ENCODE measurements around the gene CYP4X1. TPM values are rescaled to one million over a fixed set of nuclear protein-coding genes. Genes with fewer than 3 reads are reported as not detected.
"Not testable (repeated sequence)": the region's sequence is repeated elsewhere in the genome, so short reads cannot be mapped to it uniquely, and the experiment has no call there.

CYP4X1 gene, protein sequence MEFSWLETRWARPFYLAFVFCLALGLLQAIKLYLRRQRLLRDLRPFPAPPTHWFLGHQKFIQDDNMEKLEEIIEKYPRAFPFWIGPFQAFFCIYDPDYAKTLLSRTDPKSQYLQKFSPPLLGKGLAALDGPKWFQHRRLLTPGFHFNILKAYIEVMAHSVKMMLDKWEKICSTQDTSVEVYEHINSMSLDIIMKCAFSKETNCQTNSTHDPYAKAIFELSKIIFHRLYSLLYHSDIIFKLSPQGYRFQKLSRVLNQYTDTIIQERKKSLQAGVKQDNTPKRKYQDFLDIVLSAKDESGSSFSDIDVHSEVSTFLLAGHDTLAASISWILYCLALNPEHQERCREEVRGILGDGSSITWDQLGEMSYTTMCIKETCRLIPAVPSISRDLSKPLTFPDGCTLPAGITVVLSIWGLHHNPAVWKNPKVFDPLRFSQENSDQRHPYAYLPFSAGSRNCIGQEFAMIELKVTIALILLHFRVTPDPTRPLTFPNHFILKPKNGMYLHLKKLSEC
- total RNA-seq: not detected

DNA sequence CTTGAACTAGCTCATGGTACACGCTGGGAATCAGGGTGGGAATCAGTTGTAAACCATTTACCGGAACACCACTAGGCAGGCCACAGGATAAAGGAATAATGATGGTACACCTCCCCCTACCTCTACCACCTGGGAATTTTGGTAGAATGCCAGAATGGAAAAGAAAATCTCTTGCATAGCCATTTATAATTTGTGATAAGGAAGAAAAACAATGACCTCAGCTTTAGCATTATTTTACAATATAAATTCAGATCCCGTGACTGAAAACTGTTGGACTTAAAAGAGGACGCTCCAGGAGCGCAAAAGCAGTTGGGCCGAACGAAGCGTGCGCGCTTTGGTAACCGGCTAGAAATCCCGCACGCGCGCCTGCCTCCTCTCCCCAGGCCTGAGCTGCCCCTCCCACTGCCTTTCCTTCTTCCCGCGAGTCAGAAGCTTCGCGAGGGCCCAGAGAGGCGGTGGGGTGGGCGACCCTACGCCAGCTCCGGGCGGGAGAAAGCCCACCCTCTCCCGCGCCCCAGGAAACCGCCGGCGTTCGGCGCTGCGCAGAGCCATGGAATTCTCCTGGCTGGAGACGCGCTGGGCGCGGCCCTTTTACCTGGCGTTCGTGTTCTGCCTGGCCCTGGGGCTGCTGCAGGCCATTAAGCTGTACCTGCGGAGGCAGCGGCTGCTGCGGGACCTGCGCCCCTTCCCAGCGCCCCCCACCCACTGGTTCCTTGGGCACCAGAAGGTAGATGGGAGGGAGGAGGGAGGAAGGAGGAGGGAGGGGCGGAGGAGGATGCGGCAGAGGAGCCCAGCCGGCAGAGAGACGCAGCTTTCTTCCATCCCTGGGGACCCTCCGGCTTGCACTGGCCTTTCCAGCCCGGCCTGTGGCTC is at the start of gene CYP4X1:
CYP4X1 (plus strand) TSS at position 402 of the 873 bp plus-strand sequence; CDS start at position 551, 149 bp downstream.
- Mint-ChIP-seq H3K27me3 (peaks cover 29% of the 10 kb centered on the region), H3K9me3 (ENCODE audit: low read depth) (no peaks in the 10 kb centered on the region), H3K4me3 (no peak within 1 kb of the TSS), H3K36me3 (ENCODE audit: low read depth) (no peaks in the 10 kb centered on the region), H3K4me1 (no peaks in the 10 kb centered on the region), H3K27ac (no peak within 1 kb of the TSS)
- POLR2A ChIA-PET: no interaction called here
- DNase-seq (no peak), ATAC-seq (no peak)
- CTCF ChIA-PET: no interaction called here
- intact Hi-C loops (cut with DNase I, micrococcal nuclease): no loop called here

DNA sequence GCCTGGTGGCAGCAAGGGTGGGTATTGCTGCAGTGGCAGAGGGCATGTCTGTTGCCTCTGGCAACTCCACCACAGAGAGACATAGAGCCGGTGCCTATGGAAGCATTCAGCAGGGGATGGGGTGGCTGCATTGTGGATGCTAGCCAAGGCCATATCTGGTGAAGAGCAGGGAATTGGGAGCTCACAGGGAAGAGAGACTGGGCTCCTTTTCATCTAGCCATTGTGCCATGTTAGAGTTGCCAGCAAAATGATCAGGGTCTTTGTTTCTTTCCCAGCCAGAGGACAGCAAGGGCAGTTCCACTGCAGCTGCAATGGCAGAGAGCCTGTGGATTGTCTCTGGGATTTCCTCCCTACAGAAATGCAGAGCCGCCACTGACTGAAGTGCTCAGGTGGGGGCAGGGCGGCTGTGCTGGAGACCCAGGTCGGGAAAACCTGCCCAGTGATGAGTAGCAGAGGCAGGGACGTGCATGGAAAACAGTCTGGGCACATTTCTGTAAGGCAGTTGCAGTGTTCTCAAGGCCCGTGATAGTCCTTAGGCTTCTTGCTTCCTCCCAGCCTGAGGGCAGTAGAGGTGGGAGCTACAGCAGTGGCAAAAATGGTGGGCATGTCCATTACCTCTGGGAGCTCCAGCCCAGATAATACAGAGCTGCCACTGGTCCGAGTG is 40.2 kb upstream of the CYP4X1 start:
- ATAC-seq (no peak), DNase-seq (no peak)
- ChIA-PET POLR2A (no interaction called here), CTCF (no interaction called here)
- H3K4me1 Mint-ChIP-seq: no peaks in the 10 kb centered on the region
- no peak overlapping the region for H3K4me3 Mint-ChIP-seq
- no peaks in the 10 kb centered on the region for H3K36me3 Mint-ChIP-seq (ENCODE audit: low read depth)
- H3K27ac Mint-ChIP-seq: no peak overlapping the region
- intact Hi-C loops (cut with DNase I, micrococcal nuclease): no loop called here
- peaks cover 6% of the 10 kb centered on the region for H3K9me3 Mint-ChIP-seq (ENCODE audit: low read depth)
- H3K27me3 Mint-ChIP-seq: peaks cover 23% of the 10 kb centered on the region

DNA sequence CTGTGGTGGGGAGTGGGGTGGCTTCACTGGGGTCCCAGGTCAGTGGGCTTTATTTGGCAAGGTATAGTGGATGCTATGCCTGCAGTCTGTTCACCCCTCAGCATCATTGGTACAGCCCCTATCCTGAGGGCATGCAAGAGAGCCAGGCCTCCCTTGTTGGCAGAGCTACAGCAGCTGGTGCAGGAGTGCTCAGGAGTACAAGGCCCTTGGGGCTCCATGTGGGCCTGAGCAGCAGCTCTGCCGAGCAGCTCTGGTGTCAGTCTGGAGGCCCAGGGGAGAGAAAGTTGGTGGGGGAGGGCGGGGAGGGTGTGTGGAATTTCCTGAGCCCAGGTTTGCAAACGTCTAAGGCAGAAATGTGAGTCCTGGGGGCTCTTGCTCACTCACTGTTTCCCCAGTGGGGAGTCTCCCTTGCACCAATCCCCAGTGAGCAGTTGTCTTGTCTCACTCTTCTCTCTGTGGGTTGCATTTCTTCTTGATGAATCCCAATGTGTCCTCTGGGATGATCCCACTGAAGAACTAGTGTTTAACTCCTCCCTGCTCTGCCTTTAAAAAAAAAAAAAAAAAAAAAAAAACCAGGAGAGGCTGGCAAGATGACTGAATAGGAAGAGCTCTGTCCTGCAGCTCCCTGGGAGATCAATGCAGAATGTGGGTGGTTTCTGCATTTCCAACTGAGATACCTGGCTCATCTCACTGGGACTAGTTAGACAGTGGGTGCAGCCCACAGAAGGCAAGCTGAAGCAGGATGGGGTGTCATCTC is 39.5 kb upstream of the CYP4X1 start:
- H3K4me1 Mint-ChIP-seq: no peaks in the 10 kb centered on the region
- no peaks in the 10 kb centered on the region for H3K36me3 Mint-ChIP-seq (ENCODE audit: low read depth)
- DNase-seq: no peak
- no peak overlapping the region for H3K4me3 Mint-ChIP-seq
- intact Hi-C loops (cut with DNase I, micrococcal nuclease): no loop called here
- H3K9me3 Mint-ChIP-seq (ENCODE audit: low read depth): peaks cover 6% of the 10 kb centered on the region
- no peak for ATAC-seq
- peaks cover 18% of the 10 kb centered on the region for H3K27me3 Mint-ChIP-seq
- ChIA-PET POLR2A (no interaction called here), CTCF (no interaction called here)
- no peak overlapping the region for H3K27ac Mint-ChIP-seq

DNA sequence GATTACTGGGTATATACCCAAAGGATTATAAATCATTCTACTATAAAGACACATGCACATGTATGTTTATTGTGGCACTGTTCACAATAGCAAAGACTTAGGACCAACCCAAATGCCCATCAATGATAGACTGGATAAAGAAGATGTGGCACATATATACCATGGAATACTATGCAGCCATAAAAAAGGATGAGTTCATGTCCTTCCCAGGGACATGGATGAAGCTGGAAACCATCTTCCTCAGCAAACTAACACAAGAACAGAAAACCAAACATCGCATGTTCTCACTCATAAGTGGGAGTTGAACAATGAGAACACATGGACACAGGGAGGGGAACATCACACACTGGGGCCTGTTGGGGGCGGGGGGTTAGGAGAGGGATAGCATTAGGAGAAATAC is 32.9 kb upstream of the CYP4X1 start:
- H3K27me3 Mint-ChIP-seq; H3K4me3 Mint-ChIP-seq; DNase-seq; ATAC-seq; H3K4me1 Mint-ChIP-seq; H3K36me3 Mint-ChIP-seq (ENCODE audit: low read depth); H3K9me3 Mint-ChIP-seq (ENCODE audit: low read depth); intact Hi-C loops (cut with DNase I, micrococcal nuclease); CTCF ChIA-PET; POLR2A ChIA-PET; H3K27ac Mint-ChIP-seq: not testable (repeated sequence)

DNA sequence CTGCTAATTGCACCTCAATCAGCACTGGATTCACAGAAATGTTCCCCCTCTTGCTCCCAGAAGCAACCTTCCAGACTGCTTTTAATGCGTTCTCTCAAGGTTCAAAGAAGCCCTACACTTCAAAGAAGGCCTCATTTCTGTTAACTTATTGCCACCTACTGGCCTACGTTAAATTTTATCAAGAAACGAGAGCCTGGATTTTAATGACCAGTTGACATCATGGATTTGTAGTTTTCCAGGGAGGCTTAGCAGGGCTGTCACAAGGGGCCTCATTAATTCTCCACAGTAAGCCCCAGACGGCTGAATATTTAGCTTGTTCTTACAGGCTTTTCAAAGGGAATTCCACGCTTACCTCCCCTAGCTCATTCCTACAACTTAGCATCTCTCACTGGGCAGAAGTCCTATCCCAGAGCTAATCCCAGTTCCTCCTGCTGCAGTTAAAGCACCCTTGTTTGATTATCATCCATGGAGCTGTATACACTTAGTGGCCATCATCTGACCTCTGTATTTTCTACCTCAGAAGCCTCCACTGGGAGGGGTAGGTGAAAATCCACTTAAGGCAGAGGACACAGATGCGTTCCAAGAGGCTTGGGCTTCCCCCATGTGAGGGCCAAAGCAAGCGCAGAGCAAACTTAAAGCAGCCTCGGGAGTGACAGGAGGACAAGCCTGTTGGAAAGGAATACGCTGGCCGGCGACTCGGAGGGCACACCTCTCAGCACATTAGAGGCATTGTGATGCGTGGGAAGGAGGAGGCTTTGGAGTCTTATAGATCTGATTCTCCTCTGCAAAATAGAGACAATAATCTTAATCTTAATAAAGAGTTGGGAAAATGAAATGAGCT is 32.2 kb upstream of the CYP4X1 start:
- Mint-ChIP-seq H3K27me3 (peaks cover 7% of the 10 kb centered on the region), H3K4me3 (no peak overlapping the region), H3K27ac (no peak overlapping the region), H3K4me1 (no peaks in the 10 kb centered on the region), H3K36me3 (ENCODE audit: low read depth) (no peaks in the 10 kb centered on the region), H3K9me3 (ENCODE audit: low read depth) (peaks cover 1% of the 10 kb centered on the region)
- CTCF ChIA-PET: no interaction called here
- POLR2A ChIA-PET: no interaction called here
- intact Hi-C loops (cut with DNase I, micrococcal nuclease): no loop called here
- DNase-seq (no peak), ATAC-seq (no peak)

DNA sequence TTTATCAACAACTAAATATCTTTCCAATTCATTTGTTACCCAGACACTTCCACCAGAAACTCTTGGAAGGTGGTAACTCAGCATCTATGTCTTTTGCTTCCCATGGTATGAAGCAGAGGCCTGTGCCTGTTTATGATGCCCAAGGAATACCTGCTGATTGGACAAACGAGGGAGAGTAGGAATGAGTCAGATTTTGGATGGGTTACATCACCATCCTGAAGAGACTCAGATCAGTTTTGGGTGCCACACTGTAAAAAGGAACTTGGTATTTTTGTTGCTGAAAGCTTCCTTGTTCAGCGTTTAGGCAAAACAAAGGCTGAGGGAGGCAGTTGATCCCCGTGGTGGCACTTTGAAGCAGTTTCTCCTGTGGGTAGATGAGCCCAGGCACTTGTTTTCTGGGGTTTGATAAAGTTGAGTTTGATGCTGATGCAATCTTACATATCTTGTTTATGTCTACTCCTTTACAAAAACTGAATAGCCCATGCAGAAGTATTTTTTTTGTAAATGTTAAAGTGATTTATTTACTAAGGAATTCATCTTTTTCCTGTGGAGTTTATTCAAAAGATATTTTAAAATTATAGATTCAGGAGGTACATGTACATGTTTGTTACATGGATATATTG is 26.7 kb upstream of the CYP4X1 start:
- Mint-ChIP-seq H3K27ac (no peak overlapping the region), H3K36me3 (ENCODE audit: low read depth) (no peaks in the 10 kb centered on the region), H3K4me1 (no peaks in the 10 kb centered on the region), H3K4me3 (no peak overlapping the region), H3K9me3 (ENCODE audit: low read depth) (no peaks in the 10 kb centered on the region), H3K27me3 (peaks cover 20% of the 10 kb centered on the region)
- no peak for ATAC-seq
- POLR2A ChIA-PET: no interaction called here
- DNase-seq: no peak
- intact Hi-C loops (cut with DNase I, micrococcal nuclease): no loop called here
- CTCF ChIA-PET: no interaction called here

DNA sequence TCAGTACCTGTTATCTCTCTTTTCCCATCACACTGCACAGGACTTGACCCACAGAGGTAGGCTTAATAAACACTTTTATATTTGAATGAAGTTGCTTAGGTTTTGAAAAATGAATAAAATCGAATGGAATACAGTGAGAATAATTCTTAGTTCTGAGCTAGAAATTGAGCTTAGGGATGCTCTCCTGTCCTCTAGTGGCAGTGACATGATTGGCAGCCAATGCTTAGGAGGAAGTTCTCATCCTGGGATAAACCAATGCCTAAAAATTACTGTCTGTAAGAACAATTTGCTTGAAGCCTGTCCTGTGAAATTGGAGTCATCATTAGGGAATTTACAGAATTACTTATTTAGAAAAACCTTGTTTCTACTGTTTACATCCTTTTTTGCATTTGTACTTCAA is 21.3 kb upstream of the CYP4X1 start:
- no peak overlapping the region for H3K4me3 Mint-ChIP-seq
- peaks cover 24% of the 10 kb centered on the region for H3K27me3 Mint-ChIP-seq
- DNase-seq: no peak
- intact Hi-C loops (cut with DNase I, micrococcal nuclease): no loop called here
- POLR2A ChIA-PET: no interaction called here
- H3K4me1 Mint-ChIP-seq: no peaks in the 10 kb centered on the region
- no peaks in the 10 kb centered on the region for H3K36me3 Mint-ChIP-seq (ENCODE audit: low read depth)
- ATAC-seq: no peak
- H3K27ac Mint-ChIP-seq: no peak overlapping the region
- no peaks in the 10 kb centered on the region for H3K9me3 Mint-ChIP-seq (ENCODE audit: low read depth)
- CTCF ChIA-PET: no interaction called here

DNA sequence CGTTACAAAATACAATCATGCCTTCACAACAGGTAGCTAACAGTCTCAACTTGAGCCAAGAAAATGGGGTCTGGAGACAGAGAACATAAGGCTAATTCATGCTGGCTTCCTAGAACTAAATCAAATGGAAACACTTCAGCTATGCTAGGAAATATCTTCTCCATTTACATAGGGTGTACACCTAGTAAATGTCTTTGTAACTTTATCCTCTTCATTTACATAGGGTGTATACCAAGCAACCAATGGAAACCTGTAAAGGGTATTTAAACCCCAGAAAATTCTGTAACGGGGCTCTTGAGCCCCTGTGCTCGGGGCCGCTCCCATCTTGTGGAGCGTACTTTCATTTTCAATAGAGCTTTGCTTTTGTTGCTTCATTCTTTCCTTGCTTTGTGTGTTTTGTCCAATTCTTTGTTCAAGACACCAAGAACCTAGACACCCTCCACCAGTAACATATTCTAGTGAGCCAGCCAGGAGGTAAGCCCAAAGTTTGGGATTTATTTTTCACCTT is 19.5 kb upstream of the CYP4X1 start:
- Mint-ChIP-seq H3K9me3 (ENCODE audit: low read depth) (no peaks in the 10 kb centered on the region), H3K36me3 (ENCODE audit: low read depth) (no peaks in the 10 kb centered on the region), H3K4me1 (no peaks in the 10 kb centered on the region), H3K27me3 (peaks cover 28% of the 10 kb centered on the region), H3K27ac (no peak overlapping the region), H3K4me3 (no peak overlapping the region)
- intact Hi-C loops (cut with DNase I, micrococcal nuclease): no loop called here
- CTCF ChIA-PET: no interaction called here
- no peak for DNase-seq
- POLR2A ChIA-PET: no interaction called here
- ATAC-seq: no peak

DNA sequence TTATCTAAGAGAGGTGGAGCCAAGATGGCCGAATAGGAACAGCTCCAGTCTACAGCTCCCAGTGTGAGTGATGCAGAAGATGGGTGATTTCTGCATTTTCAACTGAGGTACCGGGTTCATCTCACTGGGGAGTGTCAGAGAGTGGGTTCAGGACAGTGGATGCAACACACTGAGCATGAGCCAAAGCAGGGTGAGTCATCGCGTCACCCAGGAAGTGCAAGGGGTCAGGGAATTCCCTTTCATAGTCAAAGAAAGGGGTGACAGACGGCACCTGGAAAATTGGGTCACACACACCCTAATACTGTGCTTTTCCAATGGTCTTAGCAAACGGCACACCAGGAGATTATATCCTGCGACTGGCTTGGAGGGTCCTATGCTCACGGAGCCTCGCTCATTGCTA is 17.0 kb upstream of the CYP4X1 start:
- ATAC-seq; H3K9me3 Mint-ChIP-seq (ENCODE audit: low read depth); H3K27ac Mint-ChIP-seq; POLR2A ChIA-PET; DNase-seq; H3K4me1 Mint-ChIP-seq; H3K36me3 Mint-ChIP-seq (ENCODE audit: low read depth); H3K4me3 Mint-ChIP-seq; CTCF ChIA-PET; intact Hi-C loops (cut with DNase I, micrococcal nuclease): not testable (repeated sequence)
- peaks cover 20% of the 10 kb centered on the region for H3K27me3 Mint-ChIP-seq

DNA sequence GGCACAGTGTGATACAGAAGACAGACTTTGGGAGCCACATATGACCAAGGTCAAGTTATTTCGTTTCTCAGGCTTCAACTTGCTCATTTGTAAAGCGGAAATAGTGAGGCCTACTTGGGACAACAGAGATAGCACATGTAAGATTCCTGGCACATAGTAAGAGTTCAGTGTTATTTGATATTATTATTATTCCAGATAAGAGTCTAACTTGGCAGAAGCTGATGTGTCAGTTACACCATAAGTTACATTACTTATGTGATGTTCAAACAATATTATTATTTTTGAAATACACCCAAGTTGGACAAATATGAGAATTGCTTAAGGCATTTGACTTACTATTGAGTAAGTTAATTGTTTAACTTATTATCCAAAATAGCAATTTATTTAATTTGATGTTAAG is 10.2 kb upstream of the CYP4X1 start:
- no peaks in the 10 kb centered on the region for H3K9me3 Mint-ChIP-seq (ENCODE audit: low read depth)
- H3K27ac Mint-ChIP-seq: no peak overlapping the region
- H3K4me1 Mint-ChIP-seq: no peaks in the 10 kb centered on the region
- ATAC-seq (no peak), DNase-seq (no peak)
- no peaks in the 10 kb centered on the region for H3K36me3 Mint-ChIP-seq (ENCODE audit: low read depth)
- H3K4me3 Mint-ChIP-seq: no peak overlapping the region
- ChIA-PET CTCF (no interaction called here), POLR2A (no interaction called here)
- intact Hi-C loops (cut with DNase I, micrococcal nuclease): no loop called here
- H3K27me3 Mint-ChIP-seq: peaks cover 7% of the 10 kb centered on the region
